Posterior cingulate gyrus (tissue), 11 donors: Measurements from ENCODE around the gene DNAH2.
"Not testable (repeated sequence)": the region's sequence is repeated elsewhere in the genome, so short reads cannot be mapped to it uniquely, and the experiment has no call there.

Source experiments
- DNase-seq, 10 donors: peaks; one replicate each; pipeline versions ENCODE4 v3.0.0 to v3.0.0-alpha.2; 2020 to 2021; ENCODE audit warnings: mixed read lengths in 3 of 10
- intact Hi-C: fragments of 100-400 bp; cut with DNase I; formaldehyde crosslinking; loops from one replicate; pipeline ENCODE4 v1.15.1; 2023

DNAH2 gene

GRCh38 chr17:7807206-7807605, 89.7 kb downstream of the DNAH2 start:
- intact Hi-C loops: no loop called here
- DNase-seq: peak in 1 of 10 donors; percentile 32

- intact Hi-C loops: no loop called here
- peak in 2 of 10 donors; percentile 18 to 40 for DNase-seq
These were observed 91.7 kb downstream of the DNAH2 start for GRCh38 chr17:7809086-7809790.

GRCh38 chr17:7809791-7810343, 92.3 kb downstream of the DNAH2 start:
- intact Hi-C loops: not testable (repeated sequence)
- DNase-seq: peak in 2 of 10 donors; percentile 20 to 36

GRCh38 chr17:7811251-7811650, 93.7 kb downstream of the DNAH2 start:
- DNase-seq: no peak
- intact Hi-C loops: no loop called here

GRCh38 chr17:7814969-7815368, 97.4 kb downstream of the DNAH2 start:
- intact Hi-C loops: no loop called here
- peak in 3 of 10 donors; percentile 23 to 55 (median 51) for DNase-seq

- DNase-seq: peak in 3 of 10 donors; percentile 52 to 67 (median 53)
- intact Hi-C loops: no loop called here
These were observed 99.5 kb downstream of the DNAH2 start for GRCh38 chr17:7816926-7817642.

GRCh38 chr17:7817643-7817964, 100.1 kb downstream of the DNAH2 start:
- intact Hi-C loops: no loop called here

GRCh38 chr17:7818026-7818425, 100.5 kb downstream of the DNAH2 start:
- intact Hi-C loops: no loop called here
- DNase-seq: peak in 3 of 10 donors; percentile 31 to 61 (median 44)

More at GRCh38 chr17:7817643-7817964, 100.1 kb downstream of the DNAH2 start:
- DNase-seq: peak in 3 of 10 donors; percentile 13 to 52 (median 18)

- intact Hi-C loops: no loop called here
- peak in 3 of 10 donors; percentile 33 to 71 (median 49) for DNase-seq
These were observed 101.5 kb downstream of the DNAH2 start for GRCh38 chr17:7818746-7819645.

- intact Hi-C loops: no loop called here
- peak in 3 of 10 donors; percentile 11 to 57 (median 28) for DNase-seq
These were observed 102.7 kb downstream of the DNAH2 start for GRCh38 chr17:7820231-7820630.

- DNase-seq: peak in 3 of 10 donors; percentile 3 to 67 (median 55)
- intact Hi-C loops: loop anchor here (1.0 to 2.0 kb wide), 2 partner anchors 29 to 167 kb away; no protein-coding TSS in a partner anchor
These were observed 104.6 kb downstream of the DNAH2 start for GRCh38 chr17:7822126-7822525.

GRCh38 chr17:7823581-7824001, 106.0 kb downstream of the DNAH2 start:
- DNase-seq: peak in 3 of 10 donors; percentile 12 to 71 (median 30)
- intact Hi-C loops: loop anchor here (2.0 kb wide), 1 partner anchor 165 kb away; no protein-coding TSS in a partner anchor

- intact Hi-C loops: no loop called here
- DNase-seq: peak in 3 of 10 donors; percentile 50 to 83 (median 52)
These were observed 106.7 kb downstream of the DNAH2 start for GRCh38 chr17:7824021-7824924.

GRCh38 chr17:7825206-7825990, 107.9 kb downstream of the DNAH2 start:
- intact Hi-C loops: no loop called here
- DNase-seq: peak in 2 of 10 donors; percentile 22 to 44

- intact Hi-C loops: loop anchor here (5.0 kb wide), 1 partner anchor 88 kb away; no protein-coding TSS in a partner anchor
- peak in 2 of 10 donors; percentile 16 to 44 for DNase-seq
These were observed 113.1 kb downstream of the DNAH2 start for GRCh38 chr17:7830616-7831015.

- DNase-seq: peak in 3 of 10 donors; percentile 9 to 32 (median 17)
- intact Hi-C loops: loop anchor here (5.0 kb wide), 1 partner anchor 89 kb away; no protein-coding TSS in a partner anchor
These were observed 113.7 kb downstream of the DNAH2 start for GRCh38 chr17:7831233-7831632.

- intact Hi-C loops: loop anchor here (5.0 kb wide), 1 partner anchor 90 kb away; no protein-coding TSS in a partner anchor
- peak in 3 of 10 donors; percentile 29 to 73 (median 46) for DNase-seq
These were observed 114.9 kb downstream of the DNAH2 start for GRCh38 chr17:7832431-7832830.
